Epidermal melanocyte (primary cell): Measurements from ENCODE around the gene CAMTA1.
"Not testable (repeated sequence)": the region's sequence is repeated elsewhere in the genome, so short reads cannot be mapped to it uniquely, and the experiment has no call there.

Experiments
- DNase-seq: peaks from one replicate; pipeline ENCODE4 v3.0.0; 2011; ENCODE audit warnings: low spot score; ENCODE audit not compliant: insufficient read length

The CAMTA1 gene

GRCh38 chr1:6807782-6808181 lies 22.5 kb downstream of the CAMTA1 start:
- DNase-seq = no peak

GRCh38 chr1:6809461-6809860 lies 24.2 kb downstream of the CAMTA1 start:
- DNase-seq = no peak

GRCh38 chr1:6810146-6810734 lies 25.0 kb downstream of the CAMTA1 start:
- not testable (repeated sequence) for DNase-seq

- no peak for DNase-seq
Measured at GRCh38 chr1:6811583-6811982, 26.3 kb downstream of the CAMTA1 start.

GRCh38 chr1:6813165-6813564 lies 27.9 kb downstream of the CAMTA1 start:
- no peak for DNase-seq

- no peak for DNase-seq
Measured at GRCh38 chr1:6815726-6816125, 30.5 kb downstream of the CAMTA1 start.

- DNase-seq = no peak
Measured at GRCh38 chr1:6819246-6820040, 34.2 kb downstream of the CAMTA1 start.

- DNase-seq = no peak
Measured at GRCh38 chr1:6820899-6821298, 35.6 kb downstream of the CAMTA1 start.

- DNase-seq = no peak
Measured at GRCh38 chr1:6822530-6823359, 37.5 kb downstream of the CAMTA1 start.

GRCh38 chr1:6823793-6824192 lies 38.5 kb downstream of the CAMTA1 start:
- DNase-seq = no peak

GRCh38 chr1:6824665-6825368 lies 39.6 kb downstream of the CAMTA1 start:
- DNase-seq = no peak

GRCh38 chr1:6825828-6826227 lies 40.6 kb downstream of the CAMTA1 start:
- DNase-seq = no peak

- DNase-seq = no peak
Measured at GRCh38 chr1:6827079-6827478, 41.8 kb downstream of the CAMTA1 start.

- DNase-seq = no peak
Measured at GRCh38 chr1:6827630-6828165, 42.4 kb downstream of the CAMTA1 start.

GRCh38 chr1:6831366-6831765 lies 46.1 kb downstream of the CAMTA1 start:
- DNase-seq = no peak

GRCh38 chr1:6832006-6832405 lies 46.8 kb downstream of the CAMTA1 start:
- not testable (repeated sequence) for DNase-seq

- no peak for DNase-seq
Measured at GRCh38 chr1:6832531-6833188, 47.4 kb downstream of the CAMTA1 start.

- no peak for DNase-seq
Measured at GRCh38 chr1:6833804-6834203, 48.5 kb downstream of the CAMTA1 start.

GRCh38 chr1:6834366-6834765 lies 49.1 kb downstream of the CAMTA1 start:
- no peak for DNase-seq

- no peak for DNase-seq
Measured at GRCh38 chr1:6835139-6835538, 49.9 kb downstream of the CAMTA1 start.

- no peak for DNase-seq
Measured at GRCh38 chr1:6842301-6842700, 57.0 kb downstream of the CAMTA1 start.
